ENCODE measurements around the gene NFXL1. TPM values are rescaled to one million over a fixed set of nuclear protein-coding genes. Genes with fewer than 3 reads are reported as not detected.
"Not testable (repeated sequence)": the region's sequence is repeated elsewhere in the genome, so short reads cannot be mapped to it uniquely, and the experiment has no call there.

NFXL1 gene
- total RNA-seq, 2 experiments from 2014 or later = 17.9 to 28.4 TPM

DNA sequence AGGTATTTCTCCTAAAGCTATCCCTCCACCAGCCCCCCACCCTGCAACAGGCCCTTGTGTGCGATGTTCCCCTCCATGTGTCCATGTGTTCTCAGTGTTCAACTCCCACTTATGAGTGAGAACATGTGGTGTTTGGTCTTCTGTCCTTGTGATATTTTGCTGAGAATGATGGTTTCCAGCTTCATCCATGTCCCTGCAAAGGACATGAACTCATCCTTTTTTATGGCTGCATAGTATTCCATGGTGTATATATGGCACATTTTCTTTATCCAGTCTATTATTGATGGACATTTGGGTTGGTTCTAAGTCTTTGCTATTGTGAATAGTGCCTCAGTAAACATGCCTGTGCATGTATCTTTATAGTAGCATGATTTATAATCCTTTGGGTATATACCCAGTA is 2.8 kb upstream of the NFXL1 start:
- H3K9me3 ChIP-seq (ENCODE audit: low read length); H4K20me1 ChIP-seq (ENCODE audit: insufficient read depth, low read length); H2AFZ ChIP-seq (ENCODE audit: low read length); BruUV-seq (replicated peaks); H3K9me2 ChIP-seq (ENCODE audit: insufficient read depth, low read length); H3K27ac ChIP-seq (ENCODE audit: low read depth, low read length, poor library complexity, severe bottlenecking); POLR2A ChIA-PET; H3K36me3 ChIP-seq (ENCODE audit: insufficient read depth, low read length); H3K4me3 ChIP-seq (ENCODE audit: low read depth, low read length, poor library complexity, severe bottlenecking); DNase-seq (ENCODE audit: low spot score); H3K4me2 ChIP-seq (ENCODE audit: low read length): not testable (repeated sequence)
- Histone ChIP-seq H3K4me1 (ENCODE audit: insufficient read depth, low read length, poor library complexity, severe bottlenecking) (peaks cover 18% of the 10 kb centered on the region), H3K79me2 (ENCODE audit: insufficient read depth, low read depth, low read length) (peaks cover 15% of the 10 kb centered on the region)
- CTCF ChIA-PET (ENCODE audit: unreplicated experiment) = interaction anchor here (0.5 to 0.7 kb wide), 2 partner anchors 46 to 441 kb away, joined by 3 read pairs; no protein-coding TSS in a partner anchor
- intact Hi-C loops (cut with micrococcal nuclease; ENCODE audit: unreplicated experiment) = loop anchor here (10.0 kb wide), 1 partner anchor 358 kb away; no protein-coding TSS in a partner anchor

DNA sequence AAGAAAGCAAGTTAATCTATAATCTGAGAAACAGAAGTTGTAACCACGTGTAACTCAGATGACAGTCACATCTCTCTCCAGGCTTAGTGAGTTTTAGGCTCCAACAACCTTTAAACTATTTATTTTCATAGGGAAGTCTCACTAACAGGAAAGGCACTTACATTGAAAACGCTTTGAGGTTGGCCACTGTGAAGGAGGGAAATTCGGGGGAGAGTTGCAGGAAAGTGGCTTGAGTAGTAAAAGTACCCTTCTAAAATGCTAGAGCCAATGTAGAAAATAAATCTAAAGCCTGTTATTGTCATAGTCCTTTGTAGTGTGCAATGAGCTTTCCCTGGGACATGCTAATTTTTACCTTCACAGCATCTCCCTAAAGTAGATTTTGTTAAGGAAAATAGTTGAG is 995 bp upstream of the NFXL1 start:
- ChIA-PET POLR2A (interaction anchor here (0.6 to 1.3 kb wide), 3 partner anchors 11 to 130 kb away, joined by 3 to 4 read pairs (median 3); no protein-coding TSS in a partner anchor), CTCF (ENCODE audit: unreplicated experiment) (no interaction called here)
- H3K4me1 ChIP-seq (ENCODE audit: insufficient read depth, low read length, poor library complexity, severe bottlenecking) = peaks cover 33% of the 10 kb centered on the region
- no peaks in the 10 kb centered on the region for H3K9me3 ChIP-seq (ENCODE audit: low read length)
- BruUV-seq (replicated peaks) = no TSS peak
- DNase-seq (ENCODE audit: low spot score) = no peak
- no peaks in the 10 kb centered on the region; the same call in 1 of the 2 replicates for H4K20me1 ChIP-seq (ENCODE audit: insufficient read depth, low read length)
- peaks cover 33% of the 10 kb centered on the region for H3K79me2 ChIP-seq (ENCODE audit: insufficient read depth, low read depth, low read length)
- no peak for TF ChIP-seq EZH2phosphoT487 (IDR thresholded peaks at IDR 0.05; ENCODE audit: borderline replicate concordance, low read depth, low read length)
- TF ChIP-seq, protein P1, sequence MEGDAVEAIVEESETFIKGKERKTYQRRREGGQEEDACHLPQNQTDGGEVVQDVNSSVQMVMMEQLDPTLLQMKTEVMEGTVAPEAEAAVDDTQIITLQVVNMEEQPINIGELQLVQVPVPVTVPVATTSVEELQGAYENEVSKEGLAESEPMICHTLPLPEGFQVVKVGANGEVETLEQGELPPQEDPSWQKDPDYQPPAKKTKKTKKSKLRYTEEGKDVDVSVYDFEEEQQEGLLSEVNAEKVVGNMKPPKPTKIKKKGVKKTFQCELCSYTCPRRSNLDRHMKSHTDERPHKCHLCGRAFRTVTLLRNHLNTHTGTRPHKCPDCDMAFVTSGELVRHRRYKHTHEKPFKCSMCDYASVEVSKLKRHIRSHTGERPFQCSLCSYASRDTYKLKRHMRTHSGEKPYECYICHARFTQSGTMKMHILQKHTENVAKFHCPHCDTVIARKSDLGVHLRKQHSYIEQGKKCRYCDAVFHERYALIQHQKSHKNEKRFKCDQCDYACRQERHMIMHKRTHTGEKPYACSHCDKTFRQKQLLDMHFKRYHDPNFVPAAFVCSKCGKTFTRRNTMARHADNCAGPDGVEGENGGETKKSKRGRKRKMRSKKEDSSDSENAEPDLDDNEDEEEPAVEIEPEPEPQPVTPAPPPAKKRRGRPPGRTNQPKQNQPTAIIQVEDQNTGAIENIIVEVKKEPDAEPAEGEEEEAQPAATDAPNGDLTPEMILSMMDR (conservative IDR thresholded peaks at IDR 0.05; ENCODE audit: low read length) = no peak
- peak overlapping the region; percentile 83 for H3K4me2 ChIP-seq (ENCODE audit: low read length)
- intact Hi-C loops (cut with micrococcal nuclease; ENCODE audit: unreplicated experiment) = loop anchor here (2.0 to 10.0 kb wide), 2 partner anchors 359 to 453 kb away; partner anchors contain the start of gene COMMD8
- peaks cover 19% of the 10 kb centered on the region for H3K36me3 ChIP-seq (ENCODE audit: insufficient read depth, low read length)
- peak overlapping the region; percentile 97; the same call in 1 of the 2 replicates for H2AFZ ChIP-seq (ENCODE audit: low read length)
- peak overlapping the region; percentile 67 for H3K4me3 ChIP-seq (ENCODE audit: low read depth, low read length, poor library complexity, severe bottlenecking)
- H3K9me2 ChIP-seq (ENCODE audit: insufficient read depth, low read length) = no peaks in the 10 kb centered on the region
- no peak overlapping the region for H3K27ac ChIP-seq (ENCODE audit: low read depth, low read length, poor library complexity, severe bottlenecking)

DNA sequence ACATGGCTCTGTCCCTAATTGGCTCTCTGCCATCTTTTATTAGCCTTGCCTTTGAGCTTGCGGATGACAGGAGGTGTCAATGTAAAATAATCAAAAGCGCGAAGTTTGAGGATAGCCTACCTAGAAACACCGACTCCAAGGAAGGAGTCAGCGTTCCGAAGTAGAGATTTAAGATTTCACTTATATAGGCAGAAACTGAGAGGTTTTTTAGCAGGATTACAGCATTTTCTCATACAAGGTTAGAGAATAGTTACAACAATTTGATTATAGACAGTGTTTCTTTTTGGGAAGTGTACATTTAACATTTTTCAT is 499 bp upstream of the NFXL1 start:
- intact Hi-C loops (cut with micrococcal nuclease; ENCODE audit: unreplicated experiment) = loop anchor here (2.0 to 10.0 kb wide), 4 partner anchors 122 to 452 kb away; partner anchors contain the start of genes COMMD8 and SLAIN2
- Histone ChIP-seq H3K36me3 (ENCODE audit: insufficient read depth, low read length) (peaks cover 24% of the 10 kb centered on the region), H2AFZ (ENCODE audit: low read length) (peak overlapping the region; percentile 97), H3K9me2 (ENCODE audit: insufficient read depth, low read length) (no peaks in the 10 kb centered on the region), H3K4me2 (ENCODE audit: low read length) (peak overlapping the region; percentile 83), H3K9me3 (ENCODE audit: low read length) (no peaks in the 10 kb centered on the region), H3K4me1 (ENCODE audit: insufficient read depth, low read length, poor library complexity, severe bottlenecking) (peaks cover 33% of the 10 kb centered on the region), H3K4me3 (ENCODE audit: low read depth, low read length, poor library complexity, severe bottlenecking) (peak overlapping the region; percentile 67), H4K20me1 (ENCODE audit: insufficient read depth, low read length) (no peaks in the 10 kb centered on the region; the same call in 1 of the 2 replicates), H3K79me2 (ENCODE audit: insufficient read depth, low read depth, low read length) (peaks cover 34% of the 10 kb centered on the region), H3K27ac (ENCODE audit: low read depth, low read length, poor library complexity, severe bottlenecking) (no peak overlapping the region)
- TSS peak; percentile 74 for BruUV-seq (replicated peaks)
- ChIA-PET CTCF (ENCODE audit: unreplicated experiment) (interaction anchor here (0.9 kb wide), 1 partner anchor 24 kb away, joined by 3 read pairs; no protein-coding TSS in a partner anchor), POLR2A (interaction anchor here (0.6 to 1.5 kb wide), 6 partner anchors 9 to 430 kb away, joined by 3 to 6 read pairs (median 3); partner anchors contain the start of gene ATP10D)
- TF ChIP-seq, protein P1 (conservative IDR thresholded peaks at IDR 0.05; ENCODE audit: low read length) = no peak
- TF ChIP-seq EZH2phosphoT487 (IDR thresholded peaks at IDR 0.05; ENCODE audit: borderline replicate concordance, low read depth, low read length) = no peak
- DNase-seq (ENCODE audit: low spot score) = no peak
